K562 (cell line): ENCODE results near the gene DMD. TPM values are rescaled to one million over a fixed set of nuclear protein-coding genes. Genes with fewer than 3 reads are reported as not detected.

Experiments
- ATAC-seq: fragments of 200-7000 bp; cut with Tn5 transposase; 3 replicates; pipeline ENCODE4 v1.9.1; 2020; ENCODE audit warnings: moderate library complexity
- BruUV-seq: library from RNA; stranded (reverse); fragments of 400-500 nt; replicated peaks from 2 replicates; lab custom pipeline; 2021; lab: Mats Ljungman, UMichigan
- CTCF ChIA-PET: fragments of 300-600 bp; formaldehyde crosslinking; extraction: SDS; loops from one replicate; lab custom pipeline; 2021; ENCODE audit warnings: low intra/inter-chr PET ratio; lab: Yijun Ruan, JAX
- POLR2A ChIA-PET: fragments of 300-600, 350-650 bp; sonication (Branson Sonifier 250); formaldehyde crosslinking; extraction: SDS; loops from one replicate; lab custom pipeline; 2021; ENCODE audit warnings: antibody characterized with exemption, inconsistent platforms; lab: Yijun Ruan, JAX
- DNase-seq, 4 experiments: peaks; one replicate each; pipeline versions ENCODE4 v3.0.0 to v3.0.0-alpha.2; 2011 to 2018; ENCODE audit warnings: low spot score in 3 of 4, mixed read lengths in 3 of 4; ENCODE audit errors: extremely low read depth in 1 of 4
- FAIRE-seq: peaks from 2 replicates; lab custom pipeline; 2011; peaks lifted over from hg19 to GRCh38; lab: Jason Lieb, UNC
- H2AFZ ChIP-seq: 2 replicates; pipeline ENCODE4 v1.6.0; 2011; ENCODE audit warnings: low read depth, low read length, control low read depth, inconsistent platforms
- H3K27ac ChIP-seq: fragments of 200-600 bp; 3 replicates; pipeline ENCODE4 v1.8.0; 2011; ENCODE audit warnings: low read depth, mild to moderate bottlenecking, control low read depth, inconsistent platforms, low read length, moderate library complexity, mixed read lengths; ENCODE audit errors: extremely low read depth
- H3K27me3 ChIP-seq, 2 experiments: fragments of 300-600 bp in 1 of 2; 2 replicates in 1 of 2; 3 replicates in 1 of 2; pipeline versions ENCODE4 v1.6.0 to v1.8.0; 2011; ENCODE audit warnings: inconsistent platforms in 2 of 2, low read length in 2 of 2, mild to moderate bottlenecking in 1 of 2, mixed read lengths in 1 of 2, moderate library complexity in 1 of 2; ENCODE audit not compliant: control insufficient read depth in 2 of 2, insufficient read depth in 2 of 2
- H3K36me3 ChIP-seq: fragments of 300-600 bp; 3 replicates; pipeline ENCODE4 v1.8.0; 2011; ENCODE audit warnings: mild to moderate bottlenecking, low read length, inconsistent platforms; ENCODE audit not compliant: control insufficient read depth, insufficient read depth
- H3K4me1 ChIP-seq, 2 experiments: fragments of 200-600 bp in 1 of 2; replicated peaks in 1 of 2; 2 replicates in 1 of 2; 3 replicates in 1 of 2; pipeline versions ENCODE4 v1.5.1 to v1.8.0; 2011; ENCODE audit warnings: inconsistent platforms in 2 of 2, low read length in 2 of 2, mild to moderate bottlenecking in 1 of 2, mixed read lengths in 1 of 2, moderate library complexity in 1 of 2; ENCODE audit not compliant: control insufficient read depth in 2 of 2, insufficient read depth in 2 of 2
- H3K4me2 ChIP-seq: 2 replicates; pipeline ENCODE4 v1.6.1; 2011; ENCODE audit warnings: low read length, control low read depth, inconsistent platforms, mixed read lengths; ENCODE audit not compliant: insufficient read depth
- H3K4me3 ChIP-seq: fragments of 200-600 bp; sonication (generic), shearing (Covaris generic); 2 replicates; pipeline ENCODE4 v1.5.1; 2016; ENCODE audit warnings: control low read depth, inconsistent platforms
- H3K79me2 ChIP-seq: fragments of 200-600 bp; 3 replicates; pipeline ENCODE4 v1.8.0; 2011; ENCODE audit warnings: low read length, inconsistent platforms; ENCODE audit not compliant: control insufficient read depth, insufficient read depth
- H3K9ac ChIP-seq, 2 experiments: 2 replicates each; pipeline versions ENCODE4 v1.6.0 to v1.6.1; 2011; ENCODE audit warnings: low read depth in 2 of 2, low read length in 2 of 2, control low read depth in 1 of 2, inconsistent platforms in 1 of 2, mild to moderate bottlenecking in 1 of 2, mixed read lengths in 1 of 2; ENCODE audit not compliant: insufficient read depth in 1 of 2
- H3K9me1 ChIP-seq: one replicate; pipeline ENCODE4 v1.6.0; 2011; ENCODE audit warnings: inconsistent platforms, mild to moderate bottlenecking, low read length, moderate library complexity; ENCODE audit not compliant: control insufficient read depth, insufficient read depth
- H3K9me3 ChIP-seq: replicated peaks from 2 replicates; pipeline ENCODE4 v1.5.1; 2011; ENCODE audit warnings: low read depth, low read length, inconsistent platforms; ENCODE audit not compliant: control insufficient read depth, insufficient read depth
- H4K20me1 ChIP-seq: replicated peaks from 2 replicates; pipeline ENCODE4 v1.6.1; 2011; ENCODE audit warnings: low read length, inconsistent platforms, mixed read lengths; ENCODE audit not compliant: control insufficient read depth, insufficient read depth
- KDM1A ChIP-seq, 2 experiments: fragments of 450-650 bp; IDR thresholded peaks; 2 replicates each; pipeline ENCODE4 v1.6.1; 2016; ENCODE audit warnings: mild to moderate bottlenecking in 2 of 2
- TEAD4 ChIP-seq, 2 experiments: sonication (generic) in 1 of 2; formaldehyde crosslinking in 1 of 2; IDR thresholded peaks; 2 replicates each; pipeline versions ENCODE4 v1.6.1 to v1.8.0; 2012 to 2022; ENCODE audit warnings: borderline replicate concordance in 1 of 2, inconsistent platforms in 1 of 2, low read length in 1 of 2, mild to moderate bottlenecking in 1 of 2, missing genetic modification reagents in 1 of 2
- ZFP30 ChIP-seq: fragments of 250-450 bp; sonication (Bioruptor Pico); IDR thresholded peaks from 2 replicates; pipeline ENCODE4 v1.8.0; 2022; ENCODE audit warnings: moderate library complexity, mild to moderate bottlenecking, inconsistent platforms, borderline replicate concordance
- ZNF584 ChIP-seq: fragments of 200-800 bp; sonication (Bioruptor generic); IDR thresholded peaks from 2 replicates; pipeline ENCODE4 v1.6.1; 2016; ENCODE audit warnings: low read depth, mild to moderate bottlenecking, missing genetic modification characterization, missing compliant biosample characterization
- ZNF75A ChIP-seq: fragments of 450-650 bp; formaldehyde crosslinking; IDR thresholded peaks from 2 replicates; pipeline ENCODE4 v1.4.0; 2020; ENCODE audit warnings: mild to moderate bottlenecking
- WGBS: fragments of 100-300 bp; shearing (Covaris generic); methylation state at CpG from one replicate; pipeline ENCODE4 v1.1.6; 2016; ENCODE audit warnings: low coverage, mixed read lengths; ENCODE audit not compliant: insufficient coverage; ENCODE audit errors: missing lambda C conversion rate; 5-methylcytosine and 5-hydroxymethylcytosine counted together
- in situ Hi-C: fragments of 300-500 bp; cut with MboI; formaldehyde crosslinking; loops from 4 replicates; pipeline ENCODE4 v1.15.0; 2018; ENCODE audit warnings: inconsistent platforms, mixed read lengths
- intact Hi-C: fragments of 100-400 bp; cut with micrococcal nuclease; formaldehyde crosslinking; loops from 2 replicates; pipeline ENCODE4 v1.14.2; 2022
- polyA plus RNA-seq, 8 experiments: library from polyadenylated mRNA; depleted of rRNA in 4 of 8; stranded (reverse) in 5 of 8; unstranded in 3 of 8; fragments of >200 nt; fragmentation: Nextera tagmentation in 2 of 8; fragmentation: Illumina TruSeq in 1 of 8; extraction: Ambion mirVana in 2 of 8; extraction: Trizol in 1 of 8; gene quantifications; 2 replicates each; pipeline versions ENCODE4 v1.2.1 to v1.2.3, GENCODE V29; 2011 to 2014; ENCODE audit warnings: inconsistent platforms in 1 of 8, missing spikeins in 1 of 8
- total RNA-seq, 7 experiments: library from RNA; depleted of rRNA in 6 of 7; stranded (reverse); fragments of >200 nt in 6 of 7; fragmentation: Illumina TruSeq in 2 of 7; extraction: Trizol in 2 of 7; gene quantifications; 2 replicates each; pipeline versions ENCODE4 v1.2.1 to v1.2.3, GENCODE V29; 2011 to 2021; ENCODE audit warnings: low replicate concordance in 1 of 7
- TF ChIP-seq, protein P1 (sequence below): sonication (generic); formaldehyde crosslinking; IDR thresholded peaks from 2 replicates; pipeline ENCODE4 v1.8.0; 2022; ENCODE audit warnings: mild to moderate bottlenecking, missing genetic modification reagents, borderline replicate concordance
- TF ChIP-seq, protein P2 (sequence below), 2 experiments: fragments of 450-650 bp; IDR thresholded peaks; 2 replicates each; pipeline ENCODE4 v1.6.1; 2016; ENCODE audit warnings: mild to moderate bottlenecking in 2 of 2, borderline replicate concordance in 1 of 2, low read depth in 1 of 2, moderate library complexity in 1 of 2

Gene DMD
- total and polyA plus RNA-seq, 9 of the 15 experiments (the other 6 are each of a cell fraction or from before 2014, with no cell fraction given): 3.8 to 20.4 (median 11.4) TPM

DNA sequence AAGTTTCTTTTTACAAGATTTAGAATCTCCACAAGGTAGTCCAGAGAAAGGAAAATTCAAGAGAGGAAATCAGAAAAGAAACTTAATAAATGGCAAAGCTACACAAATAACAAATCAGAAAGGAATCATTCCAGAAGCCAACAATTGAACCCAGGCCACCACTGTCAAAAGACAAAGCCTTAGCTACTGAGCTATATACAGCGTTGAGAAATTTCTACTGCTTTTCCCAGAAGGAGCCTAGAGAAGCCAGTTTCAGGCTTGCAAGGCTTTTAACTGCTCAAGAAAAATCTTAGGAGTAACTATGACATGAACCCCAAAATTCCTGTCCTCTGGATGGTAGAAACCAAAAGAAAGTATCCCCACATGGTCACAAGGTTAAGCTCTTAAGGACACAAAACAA is 129.0 kb downstream of the DMD start:
- FAIRE-seq: no peak
- BruUV-seq: no TSS peak
- H3K9me3 ChIP-seq: no peaks in the 10 kb centered on the region
- TF ChIP-seq, protein P1, sequence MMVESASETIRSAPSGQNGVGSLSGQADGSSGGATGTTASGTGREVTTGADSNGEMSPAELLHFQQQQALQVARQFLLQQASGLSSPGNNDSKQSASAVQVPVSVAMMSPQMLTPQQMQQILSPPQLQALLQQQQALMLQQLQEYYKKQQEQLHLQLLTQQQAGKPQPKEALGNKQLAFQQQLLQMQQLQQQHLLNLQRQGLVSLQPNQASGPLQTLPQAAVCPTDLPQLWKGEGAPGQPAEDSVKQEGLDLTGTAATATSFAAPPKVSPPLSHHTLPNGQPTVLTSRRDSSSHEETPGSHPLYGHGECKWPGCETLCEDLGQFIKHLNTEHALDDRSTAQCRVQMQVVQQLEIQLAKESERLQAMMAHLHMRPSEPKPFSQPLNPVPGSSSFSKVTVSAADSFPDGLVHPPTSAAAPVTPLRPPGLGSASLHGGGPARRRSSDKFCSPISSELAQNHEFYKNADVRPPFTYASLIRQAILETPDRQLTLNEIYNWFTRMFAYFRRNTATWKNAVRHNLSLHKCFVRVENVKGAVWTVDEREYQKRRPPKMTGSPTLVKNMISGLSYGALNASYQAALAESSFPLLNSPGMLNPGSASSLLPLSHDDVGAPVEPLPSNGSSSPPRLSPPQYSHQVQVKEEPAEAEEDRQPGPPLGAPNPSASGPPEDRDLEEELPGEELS (CRISPR knock-in tag): no peak
- TF ChIP-seq ZNF584 (CRISPR knock-in tag) (no peak), ZNF75A (CRISPR knock-in tag) (no peak), TEAD4 (IDR thresholded peaks at IDR 0.05; ENCODE audit: low read length) (no peak), TEAD4 (CRISPR knock-in tag; IDR thresholded peaks at IDR 0.05; ENCODE audit: borderline replicate concordance) (no peak), KDM1A (IDR thresholded peaks at IDR 0.05) (no peak), ZFP30 (CRISPR knock-in tag) (no peak)
- TF ChIP-seq, protein P2, sequence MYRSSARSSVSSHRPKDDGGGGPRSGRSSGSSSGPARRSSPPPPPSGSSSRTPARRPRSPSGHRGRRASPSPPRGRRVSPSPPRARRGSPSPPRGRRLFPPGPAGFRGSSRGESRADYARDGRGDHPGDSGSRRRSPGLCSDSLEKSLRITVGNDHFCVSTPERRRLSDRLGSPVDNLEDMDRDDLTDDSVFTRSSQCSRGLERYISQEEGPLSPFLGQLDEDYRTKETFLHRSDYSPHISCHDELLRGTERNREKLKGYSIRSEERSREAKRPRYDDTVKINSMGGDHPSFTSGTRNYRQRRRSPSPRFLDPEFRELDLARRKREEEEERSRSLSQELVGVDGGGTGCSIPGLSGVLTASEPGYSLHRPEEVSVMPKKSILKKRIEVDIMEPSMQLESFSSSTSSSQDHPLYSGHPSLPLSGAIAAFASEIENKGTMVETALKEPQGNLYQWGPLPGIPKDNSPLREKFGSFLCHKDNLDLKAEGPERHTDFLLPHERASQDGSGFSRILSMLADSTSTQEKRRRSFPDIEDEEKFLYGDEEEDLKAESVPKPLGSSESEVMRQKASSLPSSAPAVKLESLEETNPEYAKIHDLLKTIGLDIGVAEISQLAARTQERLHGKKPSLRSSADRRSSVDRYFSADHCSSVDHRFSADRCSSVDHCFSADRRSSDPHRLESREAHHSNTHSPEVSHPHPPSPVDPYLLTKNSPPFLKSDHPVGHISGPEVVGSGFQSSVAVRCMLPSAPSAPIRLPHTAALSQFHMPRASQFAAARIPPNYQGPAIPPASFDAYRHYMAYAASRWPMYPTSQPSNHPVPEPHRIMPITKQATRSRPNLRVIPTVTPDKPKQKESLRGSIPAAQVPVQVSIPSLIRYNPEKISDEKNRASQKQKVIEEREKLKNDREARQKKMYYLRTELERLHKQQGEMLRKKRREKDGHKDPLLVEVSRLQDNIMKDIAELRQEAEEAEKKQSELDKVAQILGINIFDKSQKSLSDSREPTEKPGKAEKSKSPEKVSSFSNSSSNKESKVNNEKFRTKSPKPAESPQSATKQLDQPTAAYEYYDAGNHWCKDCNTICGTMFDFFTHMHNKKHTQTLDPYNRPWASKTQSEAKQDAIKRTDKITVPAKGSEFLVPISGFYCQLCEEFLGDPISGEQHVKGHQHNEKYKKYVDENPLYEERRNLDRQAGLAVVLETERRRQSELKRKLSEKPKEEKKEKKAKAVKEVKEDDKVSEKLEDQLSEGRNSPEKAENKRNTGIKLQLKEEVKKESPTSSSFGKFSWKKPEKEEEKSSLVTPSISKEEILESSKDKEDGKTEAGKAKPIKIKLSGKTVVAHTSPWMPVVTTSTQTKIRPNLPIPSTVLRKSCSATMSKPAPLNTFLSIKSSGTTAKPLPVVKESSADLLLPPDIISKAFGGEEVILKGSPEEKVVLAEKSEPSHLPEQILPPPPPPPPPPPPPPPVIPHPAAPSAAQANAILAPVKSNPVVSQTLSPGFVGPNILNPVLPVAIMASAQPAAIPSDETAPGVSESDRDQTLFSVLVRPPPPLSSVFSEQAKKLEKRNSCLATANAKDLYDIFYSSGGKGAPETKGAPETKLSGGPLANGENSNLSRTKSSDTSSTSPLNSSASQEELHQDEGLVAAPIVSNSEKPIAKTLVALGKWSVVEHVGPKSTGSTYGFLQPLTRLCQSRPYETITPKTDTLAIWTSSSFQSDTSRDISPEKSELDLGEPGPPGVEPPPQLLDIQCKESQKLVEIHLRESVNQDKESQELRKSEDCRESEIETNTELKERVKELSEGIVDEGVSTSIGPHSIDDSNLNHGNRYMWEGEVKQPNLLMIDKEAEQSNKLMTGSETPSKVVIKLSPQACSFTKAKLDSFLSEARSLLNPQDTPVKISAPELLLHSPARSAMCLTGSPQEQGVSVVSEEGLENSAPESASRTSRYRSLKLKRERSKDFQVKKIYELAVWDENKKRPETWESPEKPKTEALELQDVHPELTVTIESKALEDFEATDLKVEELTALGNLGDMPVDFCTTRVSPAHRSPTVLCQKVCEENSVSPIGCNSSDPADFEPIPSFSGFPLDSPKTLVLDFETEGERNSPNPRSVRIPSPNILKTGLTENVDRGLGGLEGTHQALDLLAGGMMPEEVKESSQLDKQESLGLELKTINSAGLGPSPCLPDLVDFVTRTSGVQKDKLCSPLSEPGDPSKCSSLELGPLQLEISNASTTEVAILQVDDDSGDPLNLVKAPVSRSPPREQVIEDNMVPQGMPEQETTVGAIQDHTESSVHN (IDR thresholded peaks at IDR 0.05; ENCODE audit: borderline replicate concordance in 1 of 2, low read depth in 1 of 2): no peak

More for the DNA sequence above, 129.0 kb downstream of the DMD start:
- no peak for ATAC-seq
- Histone ChIP-seq H4K20me1 (no peaks in the 10 kb centered on the region), H3K4me1 (no peaks in the 10 kb centered on the region), H3K27me3 (no peaks in the 10 kb centered on the region), H3K4me2 (no peak overlapping the region), H3K4me3 (no peak overlapping the region), H3K27ac (no peak overlapping the region), H3K79me2 (no peaks in the 10 kb centered on the region), H3K36me3 (no peaks in the 10 kb centered on the region), H2AFZ (no peak overlapping the region), H3K9ac (no peak overlapping the region), H3K9me1 (no peaks in the 10 kb centered on the region)
- in situ Hi-C loops (no loop called here), intact Hi-C loops (no loop called here)
- CTCF ChIA-PET: no interaction called here
- 0% methylated on average over 1 of the region's 1 CpG for WGBS
- no peak for DNase-seq
- POLR2A ChIA-PET: no interaction called here
